MV-4-11 (cell line): ENCODE measurements around the gene TMEM45B.

Source experiments
- DNase-seq: peaks from one replicate; lab custom pipeline; 2025; lab: John Stamatoyannopoulos, UW

Gene TMEM45B

DNA sequence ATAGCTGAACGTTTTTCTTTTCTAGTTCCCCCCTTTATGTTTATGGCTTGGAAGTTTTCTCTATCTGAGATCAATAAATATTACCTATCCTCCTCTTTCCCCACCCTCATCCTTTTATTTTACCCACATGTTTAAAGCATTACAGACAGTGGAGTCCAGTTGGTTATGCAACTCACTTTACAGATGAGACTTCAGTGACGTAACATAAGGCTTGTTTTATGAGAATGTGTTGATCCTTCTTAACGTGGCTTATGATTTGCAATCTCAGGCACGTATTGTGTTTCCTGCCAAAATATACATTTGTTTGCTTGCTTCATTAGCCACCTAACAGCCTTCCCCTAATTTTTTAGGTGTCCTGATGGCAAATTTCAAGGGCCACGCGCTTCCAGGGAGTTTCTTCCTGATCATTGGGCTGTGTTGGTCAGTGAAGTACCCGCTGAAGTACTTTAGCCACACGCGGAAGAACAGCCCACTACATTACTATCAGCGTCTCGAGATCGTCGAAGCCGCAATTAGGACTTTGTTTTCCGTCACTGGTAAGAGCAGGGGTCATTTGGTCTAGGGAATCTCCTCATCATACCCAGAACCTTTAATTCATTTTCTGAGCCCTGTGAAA is 36.6 kb downstream of the TMEM45B start:
- peak; percentile 32 for DNase-seq

DNA sequence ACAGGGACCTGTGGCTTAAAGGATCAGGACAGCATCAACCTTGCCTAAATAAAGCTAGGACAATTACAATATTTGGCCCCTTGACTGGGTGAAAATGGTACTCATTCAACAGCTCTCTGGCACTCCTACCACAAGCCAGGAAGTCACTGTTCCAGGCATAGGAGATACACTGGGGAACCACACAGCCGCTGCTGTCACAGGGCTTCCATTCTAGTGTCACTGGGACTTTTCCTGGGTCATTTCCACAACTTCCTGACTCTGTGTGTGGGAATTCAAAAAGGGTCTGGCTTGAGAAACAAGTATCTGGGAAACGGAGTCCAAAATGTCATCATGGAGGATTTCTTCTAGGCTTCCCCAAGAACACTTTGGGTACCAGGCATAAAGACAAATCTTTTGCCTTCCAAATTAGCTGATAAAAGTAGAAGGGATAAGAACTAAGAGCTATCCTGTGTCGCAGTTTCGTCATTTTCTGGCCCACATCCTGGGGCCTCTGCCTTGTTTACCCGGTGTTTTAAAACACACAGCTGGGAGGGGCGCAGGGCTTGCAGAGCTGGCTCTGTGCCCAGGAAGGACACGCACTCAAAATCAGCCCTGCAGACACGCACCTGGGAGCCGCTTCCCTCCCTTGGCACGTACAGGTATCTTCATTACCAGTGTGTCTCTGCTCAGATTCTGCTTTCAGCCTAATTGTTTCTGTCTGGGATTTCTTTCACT is 38.0 kb downstream of the TMEM45B start:
- peak; percentile 23 for DNase-seq

DNA sequence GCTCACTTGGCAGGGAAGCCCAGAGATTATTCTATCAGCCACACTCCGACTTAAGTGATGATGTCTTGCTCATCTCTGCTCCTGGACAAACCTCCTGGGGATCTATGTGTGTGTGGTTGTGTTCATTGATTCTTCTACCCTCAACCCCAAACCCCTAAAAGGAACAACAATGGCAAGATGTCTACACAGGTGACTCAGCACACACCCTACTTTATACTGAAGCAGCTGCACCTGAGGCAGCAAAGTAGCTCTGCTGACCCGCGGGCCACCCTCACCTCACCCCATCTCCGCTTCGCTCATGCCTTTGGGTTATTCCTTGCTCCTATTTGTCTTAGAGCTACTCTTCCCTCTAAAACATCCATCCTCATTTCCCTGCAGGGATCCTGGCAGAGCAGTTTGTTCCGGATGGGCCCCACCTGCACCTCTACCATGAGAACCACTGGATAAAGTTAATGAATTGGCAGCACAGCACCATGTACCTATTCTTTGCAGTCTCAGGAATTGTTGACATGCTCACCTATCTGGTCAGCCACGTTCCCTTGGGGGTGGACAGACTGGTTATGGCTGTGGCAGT is 38.7 kb downstream of the TMEM45B start:
- no peak for DNase-seq

DNA sequence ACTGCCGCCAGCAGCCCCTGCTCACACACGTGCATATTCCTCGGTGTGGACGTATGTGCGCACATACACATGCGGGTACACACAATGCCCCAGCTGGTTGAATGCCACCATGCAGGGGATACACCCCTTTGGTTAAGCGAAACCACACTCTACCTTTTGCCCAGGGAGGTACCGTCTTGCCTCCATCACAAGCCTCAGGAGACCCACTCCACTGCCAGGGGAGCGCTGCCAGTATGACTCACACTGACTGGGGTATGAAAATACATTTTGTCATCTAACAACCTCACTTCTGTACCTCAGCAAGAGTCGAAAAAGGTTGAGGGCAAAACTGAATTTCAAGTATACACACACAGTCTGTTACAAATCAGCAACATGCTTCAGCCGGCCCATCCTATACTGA is 39.4 kb downstream of the TMEM45B start:
- no peak for DNase-seq

DNA sequence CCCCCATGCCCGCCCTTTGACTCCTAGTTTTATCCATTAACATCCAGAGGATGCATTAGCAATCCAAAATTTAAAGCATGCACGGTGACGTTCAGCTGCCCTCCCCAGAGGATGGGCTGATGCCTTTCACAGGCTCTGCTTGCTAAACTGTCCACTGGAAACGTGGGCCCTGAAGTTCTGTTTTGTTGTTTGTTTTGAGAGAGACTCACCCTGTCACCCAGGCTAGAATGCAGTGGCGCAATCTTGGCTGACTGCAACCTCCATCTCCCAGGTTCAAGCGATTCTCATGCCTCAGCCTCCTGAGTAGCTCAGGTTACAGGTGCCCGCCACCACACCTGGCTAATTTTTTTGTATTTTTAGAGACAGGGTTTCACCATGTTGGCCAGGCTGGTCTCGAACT is 40.4 kb downstream of the TMEM45B start:
- DNase-seq = no peak

DNA sequence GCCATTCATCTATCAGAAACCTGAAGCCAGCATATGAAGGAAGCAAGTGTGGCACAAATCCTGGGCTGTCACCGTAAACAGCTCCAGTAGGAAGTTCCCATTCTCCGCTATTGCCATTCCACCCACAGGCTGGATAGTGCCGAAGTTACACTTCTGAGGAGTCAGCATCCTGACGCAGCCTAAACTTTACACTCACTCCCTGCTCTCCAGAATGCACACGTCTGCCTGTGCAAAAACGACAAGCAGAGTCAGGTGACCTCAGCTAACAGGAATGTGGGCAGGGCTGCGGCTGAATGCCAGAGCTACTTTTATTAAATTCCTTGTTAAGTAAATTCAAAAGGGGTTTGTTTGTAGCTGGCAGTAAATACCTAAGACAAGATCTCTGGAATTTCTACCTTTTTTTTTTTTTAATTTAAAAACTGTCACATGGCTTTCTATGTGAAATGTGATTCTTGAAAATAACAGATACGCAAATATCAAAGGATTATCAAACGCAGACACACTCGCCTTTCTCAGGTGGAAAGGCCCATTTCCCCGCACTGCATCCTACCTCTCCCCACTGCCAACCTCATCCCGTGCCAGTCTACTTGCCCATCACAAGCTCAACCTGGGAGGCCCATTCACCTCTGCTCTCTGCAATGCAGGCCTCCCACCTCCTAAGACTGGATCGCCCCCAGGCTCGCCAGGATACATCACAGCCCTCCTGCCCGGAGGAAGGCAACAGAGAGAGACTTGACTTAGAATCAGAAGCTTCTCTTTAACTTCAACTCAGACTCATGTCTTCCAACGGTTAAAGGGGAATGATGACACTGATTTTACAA is 46.3 kb downstream of the TMEM45B start:
- DNase-seq = no peak

DNA sequence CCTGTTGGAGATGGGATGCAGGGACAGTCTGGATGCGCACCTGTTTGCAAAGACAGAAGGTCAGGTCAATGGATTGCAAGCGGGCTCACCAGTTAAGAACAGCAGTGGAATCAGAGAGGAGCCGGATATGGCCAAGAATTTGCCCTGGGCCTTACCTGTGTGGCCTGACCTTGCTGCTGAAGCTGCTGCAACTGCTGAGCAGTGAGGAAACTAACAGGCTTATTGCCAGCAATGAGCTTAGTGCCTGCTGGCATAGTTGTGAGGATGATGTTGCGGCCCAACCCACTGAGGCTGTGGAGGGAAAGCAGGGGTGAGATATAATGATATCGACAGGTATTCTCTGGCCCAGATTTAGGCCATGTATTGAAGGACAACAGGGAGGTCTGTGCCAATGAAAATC is 49.2 kb downstream of the TMEM45B start:
- no peak for DNase-seq

DNA sequence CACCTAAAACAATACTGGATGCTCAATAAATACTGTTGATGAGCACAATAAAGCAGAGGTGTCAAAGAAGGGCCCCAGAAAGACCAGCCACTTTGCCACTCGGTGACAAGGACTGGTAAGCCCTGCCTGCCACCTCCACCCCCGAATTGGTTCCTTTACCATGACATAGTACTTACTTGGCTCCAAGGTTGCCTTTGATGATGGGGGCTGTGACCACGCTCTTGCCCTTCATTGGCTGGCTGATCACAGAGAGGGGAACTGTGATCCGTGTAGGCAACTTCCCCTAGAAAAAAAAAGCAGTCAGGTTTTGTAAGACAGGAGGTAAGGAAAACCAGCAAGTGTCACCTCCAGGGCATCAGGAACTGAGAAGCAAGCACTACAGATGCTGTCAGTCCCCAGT is 50.1 kb downstream of the TMEM45B start:
- no peak for DNase-seq

DNA sequence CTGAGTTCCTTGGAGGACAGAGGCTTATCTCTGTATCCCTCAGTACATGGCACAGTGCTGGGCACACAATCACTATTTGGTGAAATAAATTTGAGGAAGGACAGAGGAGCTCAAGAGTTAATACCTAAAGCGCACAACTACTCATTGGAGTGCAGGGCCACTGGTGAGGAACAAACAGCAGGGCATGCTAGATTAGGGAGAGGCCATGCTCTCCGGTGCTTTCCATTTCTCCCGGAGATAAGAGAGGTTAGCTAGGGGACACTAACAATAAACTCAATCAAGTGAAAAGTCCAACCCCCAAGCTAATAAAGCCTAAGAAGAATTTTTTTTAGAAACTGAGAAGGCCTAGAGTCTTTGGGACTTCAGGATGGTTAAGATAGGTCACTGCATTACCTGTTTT is 50.7 kb downstream of the TMEM45B start:
- DNase-seq = no peak

DNA sequence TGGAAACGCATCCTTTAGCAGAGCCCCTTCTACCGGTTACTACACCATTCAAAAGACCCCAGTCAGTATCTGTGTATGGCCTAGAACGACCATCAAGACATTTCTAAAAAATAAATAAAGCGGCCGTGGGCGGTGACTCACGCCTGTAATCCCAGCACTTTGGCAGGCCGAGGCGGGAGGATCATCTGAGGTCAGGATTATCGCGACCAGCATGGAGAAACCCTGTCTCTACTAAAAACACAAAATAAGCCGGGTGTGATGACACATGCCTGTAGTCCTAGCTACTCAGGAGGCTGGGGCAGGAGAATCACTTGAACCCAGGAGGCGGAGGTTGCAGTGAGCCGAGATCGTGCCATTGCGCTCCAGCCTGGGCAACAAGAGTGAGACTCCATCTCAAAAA is 53.0 kb downstream of the TMEM45B start:
- peak; percentile 37 for DNase-seq

DNA sequence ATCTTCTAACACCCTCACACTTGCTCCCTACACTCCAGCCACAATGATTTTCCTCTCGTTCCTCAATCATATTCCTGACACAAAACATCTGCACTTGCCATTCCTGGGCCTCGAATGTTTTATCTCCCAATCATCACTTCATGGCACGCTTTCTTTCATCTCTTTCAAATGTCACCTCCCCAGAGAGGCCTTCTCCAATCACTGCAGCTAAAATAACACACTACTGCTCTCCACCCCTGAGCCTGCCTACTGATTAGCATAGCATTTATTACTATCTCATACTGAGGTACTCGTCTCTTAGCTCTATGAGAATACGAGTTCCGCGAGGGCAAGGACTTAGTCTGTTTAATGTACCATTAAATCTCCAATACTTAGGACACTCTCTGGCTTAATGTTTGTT is 56.3 kb downstream of the TMEM45B start:
- no peak for DNase-seq

DNA sequence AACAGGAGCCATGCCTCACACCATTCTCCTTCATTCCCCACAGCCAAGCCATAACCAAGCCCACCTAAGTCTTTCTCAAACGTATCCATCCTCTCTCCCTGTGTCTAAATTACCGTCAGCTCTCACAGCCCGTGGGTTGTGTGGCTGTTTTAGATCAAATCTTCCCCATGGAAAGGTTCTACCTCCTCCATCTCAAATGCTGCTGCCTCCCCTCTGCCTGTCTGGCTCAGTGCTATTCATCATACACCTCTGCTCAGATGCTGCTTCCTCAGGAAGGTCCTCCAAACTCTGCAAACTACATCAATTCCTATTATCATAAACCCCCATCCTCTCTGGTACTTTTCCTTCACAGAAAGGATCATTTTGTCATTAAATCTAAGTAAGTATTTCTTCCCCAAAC is 64.7 kb downstream of the TMEM45B start:
- no peak for DNase-seq

DNA sequence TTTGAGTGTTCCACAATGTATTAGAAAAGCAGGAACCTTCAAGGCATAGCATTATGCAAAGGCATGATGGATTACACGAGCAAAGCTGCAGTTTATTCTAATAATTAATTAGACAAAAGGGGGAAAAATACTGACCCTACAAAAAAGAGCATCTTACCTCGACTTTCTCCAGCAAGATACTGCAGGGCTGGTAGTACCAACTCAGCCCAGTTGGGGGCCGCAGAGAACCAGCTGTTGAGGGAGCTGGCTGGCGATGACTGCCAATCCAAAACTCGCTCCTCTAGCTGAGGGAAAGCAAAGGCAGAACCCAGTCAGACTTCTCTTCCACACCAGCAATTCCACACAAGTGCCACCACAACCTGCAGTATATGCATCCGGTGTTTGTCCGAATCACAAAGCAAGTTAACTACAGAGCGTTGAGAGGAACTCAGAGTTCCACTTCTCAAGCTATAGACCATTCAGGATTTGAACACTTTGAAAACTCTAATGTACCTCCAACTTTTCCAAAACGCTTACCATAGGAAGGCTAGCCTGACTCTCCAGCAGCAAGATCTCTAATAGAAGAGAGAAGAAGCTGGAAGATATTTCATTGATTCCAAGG is 66.0 kb downstream of the TMEM45B start:
- no peak for DNase-seq

DNA sequence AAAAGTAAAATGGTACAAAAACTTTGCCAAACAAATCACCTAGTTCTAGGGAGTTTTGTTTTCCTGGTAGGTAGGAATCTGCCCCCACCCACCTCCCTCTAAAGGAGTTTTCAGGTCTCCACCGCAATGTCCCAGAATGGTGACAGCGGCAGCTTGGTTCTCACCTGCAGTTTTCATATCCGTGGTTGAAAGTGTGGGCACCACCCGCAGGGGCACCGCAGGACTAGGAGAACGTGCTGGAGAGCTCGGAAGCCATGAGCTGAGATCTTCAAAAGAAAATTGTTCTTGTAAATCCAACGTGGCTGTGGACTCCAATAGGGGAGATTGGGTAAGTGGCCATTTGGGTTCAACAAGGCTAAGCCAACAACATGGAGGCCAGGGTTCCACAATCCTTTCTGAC is 68.9 kb downstream of the TMEM45B start:
- DNase-seq = no peak

DNA sequence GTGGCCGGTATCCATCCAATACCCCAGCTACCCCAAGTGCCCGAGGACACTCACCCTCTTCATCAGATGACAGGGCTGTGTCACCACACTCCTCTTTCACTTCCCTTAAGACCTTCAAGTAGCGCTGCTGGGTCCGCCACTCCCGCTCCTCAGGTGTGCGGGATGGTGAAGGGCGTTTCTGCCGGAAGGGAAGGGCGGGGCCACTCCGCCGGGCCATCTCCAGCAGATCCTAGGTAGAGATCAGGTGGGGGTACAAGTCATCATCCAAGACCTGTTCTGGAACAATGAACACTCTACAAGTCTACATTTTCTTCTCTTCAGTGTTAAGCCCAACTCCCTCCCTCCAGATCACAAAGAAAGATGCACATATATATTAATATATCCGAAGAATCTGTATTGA is 69.7 kb downstream of the TMEM45B start:
- no peak for DNase-seq

DNA sequence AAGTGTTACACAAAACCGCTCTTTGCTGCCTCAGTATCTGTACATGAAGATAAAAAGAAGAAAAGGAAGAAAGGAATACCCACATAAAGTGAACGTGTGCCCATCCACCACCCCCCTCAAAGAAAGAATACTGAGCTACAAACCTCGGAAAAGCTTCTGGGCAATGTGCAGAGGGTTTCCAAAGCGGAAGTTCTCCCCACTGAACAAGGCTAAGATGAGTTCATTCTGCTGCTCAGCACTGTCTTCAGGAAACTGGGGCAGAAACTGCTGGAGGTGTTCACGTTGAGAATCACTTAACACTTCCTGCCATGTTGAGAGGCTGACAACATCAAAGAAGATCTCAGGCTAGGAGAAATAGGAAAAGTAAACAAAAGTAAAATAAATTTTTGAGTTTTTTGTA is 72.8 kb downstream of the TMEM45B start:
- no peak for DNase-seq

DNA sequence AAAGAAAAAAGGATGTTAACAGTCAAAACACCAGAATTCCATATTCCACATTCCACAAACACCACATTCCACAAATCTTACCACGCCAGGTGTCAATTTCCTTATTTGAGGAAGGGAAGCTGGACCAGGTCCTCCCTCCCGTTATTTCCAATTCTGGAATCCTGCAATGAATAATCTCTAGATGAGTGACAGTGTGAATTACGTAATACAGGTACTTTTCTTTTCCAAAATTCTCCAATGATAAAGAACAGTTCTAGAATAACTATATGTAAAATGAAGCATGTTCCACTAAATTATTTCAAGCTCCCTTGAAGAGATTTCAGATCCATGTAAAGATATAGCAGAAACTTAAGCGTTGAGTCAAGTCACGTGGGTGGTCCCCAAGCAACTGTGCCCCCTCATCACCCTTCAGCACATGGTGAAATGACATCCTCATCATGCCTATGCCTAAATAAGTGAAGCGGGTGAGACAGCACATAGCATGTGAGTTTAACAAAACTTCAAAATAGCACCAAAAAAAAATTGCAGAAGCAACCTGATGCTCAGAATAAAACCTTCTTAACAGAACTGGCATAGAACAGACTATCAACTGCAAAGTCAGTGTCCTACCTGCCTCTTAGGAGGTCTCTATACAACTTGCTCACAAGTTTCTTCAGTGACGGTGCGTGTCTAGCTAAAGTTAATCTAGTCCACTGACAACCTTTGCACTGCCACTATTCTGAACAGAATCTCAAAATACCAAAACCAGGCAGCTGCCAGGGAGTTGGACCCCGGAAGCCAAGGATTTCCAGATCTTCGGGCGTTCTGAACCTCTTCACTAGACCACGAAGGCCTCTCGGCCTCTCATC is 78.9 kb downstream of the TMEM45B start:
- no peak for DNase-seq

DNA sequence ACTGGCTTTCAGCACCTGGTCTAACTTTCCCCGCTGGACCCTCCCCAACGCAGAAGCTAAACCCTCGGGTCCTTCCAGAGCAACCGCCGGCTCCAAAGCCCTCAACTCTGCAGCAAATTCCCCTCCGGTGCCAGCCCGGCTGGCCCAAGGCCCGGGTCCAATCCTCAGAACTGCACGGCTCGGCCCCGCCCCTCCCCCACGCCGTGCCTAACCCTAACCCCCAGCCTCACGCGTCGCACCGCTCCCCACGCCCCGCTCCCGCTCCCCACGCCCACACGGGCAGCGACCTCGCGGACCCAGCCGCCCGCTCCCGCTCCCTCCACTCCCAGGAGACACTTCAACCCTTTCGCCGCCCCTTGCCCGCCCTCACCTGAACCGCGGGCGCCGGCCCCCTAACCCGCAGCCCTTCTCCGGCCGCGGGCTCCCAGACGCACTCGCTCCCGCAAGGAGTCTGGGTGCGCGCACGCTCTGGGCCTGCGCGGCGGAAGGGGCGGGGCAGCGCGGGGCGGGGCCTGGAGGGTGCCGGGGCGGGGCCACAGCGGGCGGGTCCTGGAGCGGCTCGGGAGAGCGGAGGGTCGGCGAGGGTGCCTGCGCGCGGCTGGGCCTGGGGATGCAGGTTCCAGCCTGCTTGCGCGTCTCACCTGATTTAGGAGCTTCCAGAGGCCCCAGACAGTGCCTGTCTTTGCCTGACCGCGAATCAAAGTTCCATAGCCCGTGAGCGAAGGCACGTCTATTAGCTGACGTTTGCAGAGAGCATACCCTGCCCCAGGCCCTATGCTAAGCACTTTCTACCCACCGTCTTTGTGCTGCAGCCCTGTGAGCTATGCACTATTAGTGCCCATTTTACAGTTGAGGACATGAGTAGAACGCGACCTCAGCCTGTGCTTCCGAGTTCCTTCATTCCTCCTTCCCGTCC is 79.7 kb downstream of the TMEM45B start, which contains the start of gene NFRKB:
Gene NFRKB, minus strand, starts transcription at position 453 of the 916 bp plus-strand sequence. CDS start 2,729 bp downstream, outside the sequence.
- DNase-seq = peak; percentile 50

DNA sequence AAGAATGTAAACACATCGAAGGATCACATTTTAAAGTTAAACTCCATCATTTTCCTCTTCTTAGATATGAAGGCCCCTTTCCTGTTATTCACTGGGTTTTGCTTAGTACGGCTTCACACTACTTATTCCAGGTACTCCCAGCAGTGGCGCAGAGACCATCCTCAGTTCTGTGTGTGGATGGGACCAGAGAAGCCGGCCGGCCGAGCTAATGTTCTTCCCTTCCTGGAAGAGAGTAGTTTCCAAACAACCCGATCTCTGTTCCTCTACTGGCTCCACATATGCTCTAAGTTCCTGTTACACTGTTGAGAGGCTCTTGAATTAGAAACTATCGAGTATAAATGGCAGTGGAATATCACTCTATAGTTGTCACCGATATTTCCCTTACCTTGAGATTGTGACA is 80.4 kb downstream of the TMEM45B start:
- peak; percentile 38 for DNase-seq

DNA sequence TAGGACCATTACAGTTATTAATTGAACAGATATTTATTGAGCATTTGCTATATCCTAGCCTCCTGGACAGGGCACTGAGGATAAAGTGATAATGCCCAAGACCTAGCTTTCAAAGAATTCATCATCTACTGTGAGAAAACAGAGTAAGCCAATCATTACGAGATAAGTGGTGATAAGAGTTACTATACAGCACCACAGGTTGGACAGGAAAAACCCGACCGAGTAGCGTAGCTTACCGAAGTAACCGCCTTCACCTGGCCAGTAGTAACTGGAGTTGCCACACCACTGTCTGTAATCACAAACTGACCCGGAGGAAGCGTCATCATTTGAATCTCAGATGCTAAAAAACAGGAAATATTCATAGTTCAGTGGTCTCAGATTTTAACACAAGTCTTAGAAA is 89.8 kb downstream of the TMEM45B start:
- DNase-seq = no peak
